HG02763 (cell line): ENCODE data around the gene PLET1.

Experiments used
- ATAC-seq: cut with Tn5 transposase; IDR thresholded peaks from one replicate; pipeline ENCODE4 v1.9.1; 2021; ENCODE audit warnings: mild to moderate bottlenecking, moderate library complexity; ENCODE audit not compliant: unreplicated experiment

The PLET1 gene

GRCh38 chr11:112285841-112286311 lies 25.2 kb upstream of the PLET1 start:
- no peak for ATAC-seq

- ATAC-seq = no peak
These were observed 21.1 kb upstream of the PLET1 start for GRCh38 chr11:112281726-112282125.

DNA sequence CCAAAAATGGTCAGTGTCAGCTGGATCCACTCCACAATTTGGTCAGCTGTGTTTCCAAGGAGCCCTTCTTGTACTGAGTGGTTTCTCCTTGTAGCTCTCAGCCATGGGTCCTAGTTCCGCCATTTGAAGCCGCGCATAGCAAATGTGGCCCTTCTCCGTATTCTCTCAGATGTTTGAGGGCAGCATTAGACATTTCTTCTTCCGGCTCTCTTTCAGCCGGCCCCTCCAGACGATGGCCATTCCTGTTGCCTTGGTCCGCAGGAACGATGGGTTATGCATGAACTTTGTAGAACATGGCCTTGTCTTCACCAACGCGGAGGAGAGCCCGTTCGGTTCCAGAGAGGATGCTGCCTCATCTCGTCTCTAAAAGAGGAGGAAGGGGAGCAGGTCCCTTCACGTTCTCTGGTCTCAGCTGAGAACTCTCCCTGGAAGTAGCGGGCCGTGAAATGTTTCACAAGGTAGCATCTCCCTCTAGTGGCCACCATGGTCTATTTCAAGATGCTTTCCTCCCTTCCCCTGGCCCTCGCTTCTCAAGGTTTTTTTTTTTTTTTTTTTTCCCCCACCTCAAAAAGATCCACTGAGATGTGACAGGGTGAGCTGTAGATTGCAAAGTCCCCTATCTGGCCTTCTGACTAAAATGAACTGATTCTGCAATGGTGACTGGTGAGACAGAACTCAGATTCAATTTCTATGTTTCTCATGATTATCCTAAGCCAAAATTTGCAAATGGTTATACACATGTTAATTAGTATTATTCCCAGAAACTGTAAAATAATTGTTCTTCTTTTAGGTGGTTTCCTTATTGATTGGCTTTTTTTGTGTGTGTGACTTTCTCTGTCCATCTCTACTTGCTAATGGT lies 19.8 kb upstream of the PLET1 start:
- peak; percentile 55 for ATAC-seq

- ATAC-seq = peak; percentile 39
These were observed 19.2 kb upstream of the PLET1 start for GRCh38 chr11:112279901-112280267.

DNA sequence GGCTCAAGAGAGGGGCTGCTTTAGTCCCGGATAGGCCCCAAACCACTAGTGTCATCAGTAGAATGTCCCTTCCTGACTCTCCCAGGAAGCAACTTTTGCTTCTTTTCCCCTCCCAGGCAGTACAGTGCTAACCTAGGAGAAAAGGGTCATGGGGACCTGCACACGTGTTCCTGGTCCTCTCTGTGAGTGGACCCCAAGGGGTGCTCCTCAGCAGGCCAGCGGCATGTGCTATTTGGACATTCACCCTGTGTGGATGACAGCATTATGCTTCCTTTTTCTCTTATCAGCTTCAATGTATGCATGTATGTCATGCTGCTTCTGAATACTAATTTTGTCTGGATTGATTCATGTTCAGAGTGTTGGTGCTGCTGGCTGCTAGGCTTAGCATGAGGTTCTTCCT lies 18.1 kb upstream of the PLET1 start:
- ATAC-seq = no peak

DNA sequence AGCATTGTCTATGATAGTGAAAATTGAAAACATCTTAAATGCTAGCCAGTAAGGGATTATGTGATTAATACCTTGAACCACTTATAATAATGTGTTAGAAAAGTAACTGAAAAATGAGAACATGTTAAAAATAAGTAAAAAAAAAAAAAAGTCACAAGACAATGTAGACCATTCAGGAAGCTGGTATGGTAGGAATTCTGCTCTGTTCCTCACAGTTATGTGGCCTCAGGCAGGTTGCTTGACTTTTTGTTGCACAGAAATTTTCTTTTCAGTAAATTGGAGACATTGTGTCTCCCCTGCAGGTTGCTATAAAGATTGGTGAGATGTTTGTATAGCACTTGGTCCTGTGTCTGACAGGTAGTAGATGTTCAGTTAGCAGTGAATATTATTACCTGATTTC lies 17.3 kb upstream of the PLET1 start:
- no peak for ATAC-seq

GRCh38 chr11:112277029-112277428 lies 16.4 kb upstream of the PLET1 start:
- ATAC-seq = no peak

DNA sequence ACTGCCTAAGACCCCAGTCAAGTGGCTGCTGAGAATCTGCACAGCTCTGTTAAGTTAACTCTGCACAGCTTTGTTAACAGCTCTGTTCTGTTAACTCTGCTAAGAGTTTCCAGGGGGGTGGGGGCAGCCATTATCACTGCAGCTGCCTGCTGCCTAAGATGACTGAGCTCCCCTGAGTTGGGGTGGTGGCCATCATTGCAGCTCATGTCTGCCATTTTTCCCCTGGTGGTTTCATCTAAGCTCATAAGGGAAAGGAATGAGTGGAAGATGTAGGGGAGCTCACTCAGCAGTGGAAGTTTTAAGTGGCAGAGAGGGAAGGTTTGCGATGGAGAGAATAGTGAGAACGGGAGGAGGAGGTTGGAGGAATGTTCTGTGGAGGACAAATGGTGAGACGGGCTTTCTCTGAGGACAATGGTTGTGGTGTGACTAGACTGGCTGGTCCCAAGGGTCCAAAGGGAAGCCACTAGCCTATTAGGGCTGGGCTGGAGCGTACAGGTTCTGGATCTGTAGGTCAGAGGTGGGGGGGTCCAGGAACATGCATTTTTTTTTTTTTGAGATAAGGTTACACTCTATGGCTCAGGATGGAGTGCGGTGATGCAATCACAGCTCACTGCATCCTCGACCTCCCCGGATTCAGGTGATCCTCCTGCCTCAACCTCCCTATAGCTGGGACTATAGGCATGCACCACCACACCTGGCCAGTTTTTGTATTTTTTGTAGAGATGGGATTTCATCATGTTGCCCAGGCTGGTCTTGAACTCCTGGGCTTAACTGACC lies 13.5 kb upstream of the PLET1 start:
- no peak for ATAC-seq

DNA sequence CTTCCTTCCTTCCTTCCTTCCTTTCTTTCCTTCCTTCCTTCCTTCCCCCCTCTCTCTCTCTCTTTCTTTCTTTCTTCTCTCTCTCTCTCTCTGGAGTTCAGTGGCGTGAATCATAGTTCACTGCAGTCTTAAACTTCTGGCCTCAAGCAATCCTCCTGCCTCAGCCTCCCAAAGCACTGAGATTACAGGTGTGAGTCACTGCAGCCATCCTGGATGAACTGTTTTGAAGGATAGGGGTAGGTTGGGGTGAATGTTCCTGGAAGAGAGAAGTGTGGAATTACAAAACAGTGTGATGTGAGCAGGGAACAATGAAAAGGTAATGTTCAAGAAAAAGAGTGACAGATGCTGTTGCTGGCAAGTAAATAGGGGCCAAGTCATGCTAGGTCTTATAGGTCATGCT lies 12.4 kb upstream of the PLET1 start:
- no peak for ATAC-seq

- ATAC-seq = no peak
These were observed 10.6 kb upstream of the PLET1 start for GRCh38 chr11:112271242-112271641.

- no peak for ATAC-seq
These were observed 10.0 kb upstream of the PLET1 start for GRCh38 chr11:112270551-112271180.

DNA sequence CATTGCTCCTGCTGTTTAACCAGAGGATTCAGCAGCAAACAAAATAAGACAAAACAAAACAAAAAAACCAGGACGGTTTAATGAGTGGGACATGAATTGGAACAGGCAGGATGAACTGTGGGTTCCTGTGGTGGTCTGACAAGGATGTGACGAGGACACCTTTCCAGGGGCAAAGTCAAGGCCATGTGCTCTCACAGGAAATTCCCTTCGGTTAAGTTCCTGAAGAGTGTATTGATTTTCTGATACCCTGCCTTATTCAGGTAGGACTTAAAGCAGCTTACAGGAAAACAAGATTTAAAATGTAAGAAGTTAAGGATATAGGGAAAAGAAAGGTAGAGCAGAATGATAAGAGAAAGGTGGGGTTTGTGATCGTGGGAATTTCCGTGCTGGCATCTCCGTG lies 8.5 kb upstream of the PLET1 start:
- ATAC-seq = no peak

DNA sequence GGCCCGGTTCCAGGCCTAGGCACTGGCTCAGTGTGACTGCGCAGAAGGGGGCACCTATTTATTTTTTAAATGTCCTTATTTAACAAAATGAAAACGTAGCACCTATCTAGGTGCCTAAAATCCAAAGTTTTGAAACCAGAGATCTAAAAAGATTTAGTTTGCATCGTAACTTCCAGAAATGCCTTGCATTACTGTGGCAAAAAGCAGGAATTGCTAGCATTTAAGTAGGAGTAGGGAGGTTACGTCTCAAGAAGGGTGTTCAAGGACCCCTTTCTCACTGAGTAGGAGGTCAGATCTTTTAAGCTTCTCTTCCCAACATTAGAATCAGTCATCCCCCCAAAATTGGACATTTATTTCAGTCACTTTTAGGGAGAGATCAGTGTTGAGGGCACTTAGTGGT lies 7.7 kb upstream of the PLET1 start:
- no peak for ATAC-seq

DNA sequence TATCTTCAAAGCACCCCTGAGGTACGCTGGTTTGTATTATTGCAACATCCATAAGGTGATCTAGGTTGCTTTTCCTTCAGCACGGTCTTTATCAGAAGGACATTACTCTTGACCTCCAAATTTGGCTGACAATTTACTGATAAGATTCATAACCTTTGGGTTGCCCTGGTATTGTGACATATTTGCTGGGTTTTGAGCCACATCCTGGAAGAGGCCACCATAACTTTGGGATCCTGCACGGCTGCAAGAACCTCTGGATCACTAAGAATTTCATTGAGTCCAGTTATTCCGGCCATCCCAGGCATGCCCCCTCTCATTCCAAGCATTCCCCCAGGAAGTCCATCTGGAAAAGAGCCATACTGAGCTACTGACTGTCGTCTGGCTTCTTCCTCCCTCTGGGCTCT lies 6.5 kb upstream of the PLET1 start:
- no peak for ATAC-seq

DNA sequence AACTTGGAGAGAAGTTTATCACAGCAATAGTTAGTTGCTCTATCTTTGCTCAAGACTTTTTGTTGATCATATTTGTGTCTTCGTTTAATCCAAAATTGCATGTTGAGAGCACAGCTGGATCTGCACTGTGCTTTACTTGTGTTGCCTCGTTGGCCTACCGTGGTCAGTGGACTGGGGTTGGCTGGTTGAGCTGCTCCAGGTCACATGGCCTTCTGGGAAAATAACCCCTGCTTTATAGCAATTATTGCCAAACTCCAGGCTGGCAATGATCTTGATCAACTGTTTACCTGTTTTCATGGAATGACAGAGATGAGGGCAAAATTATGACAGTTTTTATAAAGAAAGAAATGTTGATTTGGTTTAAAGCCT lies 5.7 kb upstream of the PLET1 start:
- ATAC-seq = no peak

- no peak for ATAC-seq
These were observed 5.2 kb upstream of the PLET1 start for GRCh38 chr11:112265659-112266409.

DNA sequence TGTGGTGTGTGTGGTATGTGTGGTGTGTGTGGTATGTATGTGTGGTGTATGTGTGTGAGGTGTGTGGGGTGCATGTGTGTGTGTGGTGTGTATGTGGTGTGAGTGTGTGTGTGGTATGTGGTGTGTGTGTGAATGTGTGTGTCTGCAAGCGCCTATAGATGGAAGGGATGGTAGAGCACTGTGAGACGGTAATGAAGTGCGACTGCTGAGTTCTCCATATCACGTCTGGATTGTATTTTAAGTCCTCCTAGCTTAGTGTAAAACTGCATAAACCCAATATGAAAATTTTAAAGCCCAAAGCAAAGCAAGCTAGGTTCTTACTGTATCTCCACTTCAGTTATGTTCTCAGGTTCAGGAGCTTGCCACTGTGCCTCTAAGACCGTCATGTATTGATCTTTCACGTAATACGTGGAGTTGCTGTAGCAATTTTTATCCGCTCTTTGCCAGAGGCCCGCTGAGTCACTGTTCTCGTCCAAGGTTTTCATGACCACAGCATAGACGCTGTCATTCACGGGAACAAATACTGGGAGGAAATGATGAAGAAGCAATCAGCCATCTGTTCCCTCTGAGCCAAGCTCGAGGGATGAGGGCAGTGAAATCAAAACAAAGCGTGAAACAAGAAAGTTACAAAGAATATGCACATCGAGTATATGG lies 5.5 kb downstream of the PLET1 start:
- no peak for ATAC-seq

GRCh38 chr11:112253605-112254242 lies 6.9 kb downstream of the PLET1 start:
- no peak for ATAC-seq

DNA sequence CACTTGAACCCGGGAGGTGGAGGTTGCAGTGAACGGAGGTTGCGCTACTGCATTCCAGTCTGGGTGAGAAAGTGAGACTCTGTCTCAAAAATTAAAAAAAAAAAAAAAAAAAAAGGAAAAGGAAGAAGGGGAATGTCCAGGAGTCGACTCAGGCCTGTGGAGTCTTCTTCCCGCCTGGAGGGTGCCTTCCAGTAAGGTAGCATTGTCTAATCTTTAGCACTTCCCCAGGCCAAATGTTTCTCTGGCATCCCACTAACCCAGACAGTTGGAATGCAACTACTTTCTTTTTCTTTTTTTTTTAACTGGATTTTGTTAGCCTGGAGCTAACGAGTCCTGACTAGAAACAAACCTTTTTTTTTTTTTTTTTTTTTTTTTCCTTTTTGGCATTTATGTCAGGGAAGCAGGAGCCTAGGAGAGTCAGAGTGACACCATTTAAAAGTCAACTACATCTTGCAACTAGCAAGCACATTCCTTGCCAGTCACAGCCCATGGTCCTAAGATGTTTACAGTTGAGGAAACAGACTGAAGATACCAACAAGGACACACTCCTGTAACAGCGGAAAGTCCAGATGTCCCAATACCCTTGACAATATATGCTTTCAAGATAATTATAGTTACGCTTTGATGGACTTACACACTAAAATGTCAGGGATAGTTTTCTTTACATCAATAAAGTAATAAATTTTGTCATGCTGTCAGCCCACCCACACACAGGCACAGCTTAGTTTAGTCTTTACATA lies 10.6 kb downstream of the PLET1 start:
- no peak for ATAC-seq
